ENCODE results near the gene EPRS1.

Gene EPRS1

GRCh38 chr1:220003610-220004299 is 42.5 kb downstream of the EPRS1 start:
- no peak overlapping the region for H3K4me2 ChIP-seq
- no peaks in the 10 kb centered on the region for H3K9me3 ChIP-seq
- H3K4me1 ChIP-seq, result peaks cover 7% of the 10 kb centered on the region
- no peak overlapping the region for H3K9ac ChIP-seq
- H3K36me3 ChIP-seq, result peaks cover 87% of the 10 kb centered on the region
- TF ChIP-seq Cebpa-rat (IDR thresholded peaks at IDR 0.05), result no peak
- H3K27me3 ChIP-seq, result no peaks in the 10 kb centered on the region
- no peak overlapping the region for H3K27ac ChIP-seq
- no peak overlapping the region for H3K4me3 ChIP-seq
- 0 out of 2 replicates have a peak, but pooled peaks cover 6% of the 10 kb centered on the region for H4K20me1 ChIP-seq

GRCh38 chr1:220003015-220003414 is 43.3 kb downstream of the EPRS1 start:
- Histone ChIP-seq H4K20me1 (0 out of 2 replicates have a peak, but pooled peaks cover 6% of the 10 kb centered on the region), H3K4me3 (no peak overlapping the region), H3K4me1 (peaks cover 7% of the 10 kb centered on the region), H3K9me3 (no peaks in the 10 kb centered on the region), H3K36me3 (peaks cover 89% of the 10 kb centered on the region), H3K27ac (no peak overlapping the region), H3K9ac (no peak overlapping the region), H3K4me2 (no peak overlapping the region), H3K27me3 (no peaks in the 10 kb centered on the region)
- no peak for TF ChIP-seq Cebpa-rat (IDR thresholded peaks at IDR 0.05)

GRCh38 chr1:220001095-220001501 is 45.2 kb downstream of the EPRS1 start:
- no peak for TF ChIP-seq Cebpa-rat (IDR thresholded peaks at IDR 0.05)
- peaks cover 90% of the 10 kb centered on the region for H3K36me3 ChIP-seq
- no peaks in the 10 kb centered on the region for H3K27me3 ChIP-seq
- no peak overlapping the region for H3K27ac ChIP-seq
- H3K9me3 ChIP-seq, result no peaks in the 10 kb centered on the region
- H3K4me3 ChIP-seq, result no peak overlapping the region
- H4K20me1 ChIP-seq, result no peaks in the 10 kb centered on the region
- peaks cover 7% of the 10 kb centered on the region for H3K4me1 ChIP-seq
- no peak overlapping the region for H3K4me2 ChIP-seq
- no peak overlapping the region for H3K9ac ChIP-seq

GRCh38 chr1:219999821-220000220 is 46.5 kb downstream of the EPRS1 start:
- no peak overlapping the region for H3K4me3 ChIP-seq
- H3K27me3 ChIP-seq, result no peaks in the 10 kb centered on the region
- H3K4me1 ChIP-seq, result peaks cover 7% of the 10 kb centered on the region
- H3K36me3 ChIP-seq, result peaks cover 91% of the 10 kb centered on the region
- H3K9ac ChIP-seq, result no peak overlapping the region
- no peak overlapping the region for H3K27ac ChIP-seq
- no peaks in the 10 kb centered on the region for H3K9me3 ChIP-seq
- H4K20me1 ChIP-seq, result no peaks in the 10 kb centered on the region
- no peak for TF ChIP-seq Cebpa-rat (IDR thresholded peaks at IDR 0.05)
- peak overlapping the region; percentile 28; the same call in 1 of the 2 replicates for H3K4me2 ChIP-seq
